ENCODE data around the gene SMIM43. TPM values are rescaled to one million over a fixed set of nuclear protein-coding genes. Genes with fewer than 3 reads are reported as not detected.

Gene SMIM43
- total RNA-seq, 1 experiment from 2014 or later: not detected

DNA sequence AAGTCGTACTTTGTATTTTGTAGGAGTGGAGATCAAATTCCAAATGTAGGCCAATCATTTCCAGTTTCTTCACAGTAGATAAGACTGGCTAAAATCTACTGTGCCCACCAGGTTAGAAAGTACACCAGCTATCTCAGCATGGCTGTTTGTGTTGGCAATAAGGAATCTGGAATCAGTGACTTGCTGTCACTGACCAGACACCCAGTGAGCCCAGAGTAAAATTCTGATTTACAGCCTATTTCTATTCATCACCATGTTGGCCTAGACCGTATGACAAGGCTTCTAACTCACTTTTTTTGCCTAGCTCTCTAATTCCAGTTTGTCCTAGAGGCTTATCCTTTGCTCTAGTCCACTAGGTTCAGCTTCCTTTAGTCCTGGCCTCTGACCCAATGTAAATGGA is 25.4 kb downstream of the SMIM43 start:
- ATAC-seq (no peak), DNase-seq (no peak)
- no TSS peak for BruUV-seq (replicated peaks)
- H3K79me2 ChIP-seq (ENCODE audit: low read length): no peaks in the 10 kb centered on the region
- H3K27ac ChIP-seq (ENCODE audit: low read length): no peak overlapping the region
- no peak overlapping the region for H3K4me3 ChIP-seq (ENCODE audit: low read length)
- TF ChIP-seq, protein P1, sequence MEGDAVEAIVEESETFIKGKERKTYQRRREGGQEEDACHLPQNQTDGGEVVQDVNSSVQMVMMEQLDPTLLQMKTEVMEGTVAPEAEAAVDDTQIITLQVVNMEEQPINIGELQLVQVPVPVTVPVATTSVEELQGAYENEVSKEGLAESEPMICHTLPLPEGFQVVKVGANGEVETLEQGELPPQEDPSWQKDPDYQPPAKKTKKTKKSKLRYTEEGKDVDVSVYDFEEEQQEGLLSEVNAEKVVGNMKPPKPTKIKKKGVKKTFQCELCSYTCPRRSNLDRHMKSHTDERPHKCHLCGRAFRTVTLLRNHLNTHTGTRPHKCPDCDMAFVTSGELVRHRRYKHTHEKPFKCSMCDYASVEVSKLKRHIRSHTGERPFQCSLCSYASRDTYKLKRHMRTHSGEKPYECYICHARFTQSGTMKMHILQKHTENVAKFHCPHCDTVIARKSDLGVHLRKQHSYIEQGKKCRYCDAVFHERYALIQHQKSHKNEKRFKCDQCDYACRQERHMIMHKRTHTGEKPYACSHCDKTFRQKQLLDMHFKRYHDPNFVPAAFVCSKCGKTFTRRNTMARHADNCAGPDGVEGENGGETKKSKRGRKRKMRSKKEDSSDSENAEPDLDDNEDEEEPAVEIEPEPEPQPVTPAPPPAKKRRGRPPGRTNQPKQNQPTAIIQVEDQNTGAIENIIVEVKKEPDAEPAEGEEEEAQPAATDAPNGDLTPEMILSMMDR (conservative IDR thresholded peaks at IDR 0.05; ENCODE audit: low read depth, low read length): no peak
- TF ChIP-seq EZH2 (IDR thresholded peaks at IDR 0.05; ENCODE audit: low read length, unreplicated experiment): no peak
- TF ChIP-seq EZH2phosphoT487 (IDR thresholded peaks at IDR 0.05; ENCODE audit: borderline replicate concordance, low read length): no peak
- H4K20me1 ChIP-seq (ENCODE audit: low read length): no peaks in the 10 kb centered on the region
- intact Hi-C loops (cut with micrococcal nuclease): loop anchor here (5.0 kb wide), 1 partner anchor 82 kb away; no protein-coding TSS in a partner anchor
- ChIA-PET POLR2A (ENCODE audit: unreplicated experiment) (no interaction called here), CTCF (no interaction called here)
- H3F3A ChIP-seq (ENCODE audit: low read length, unreplicated experiment): no peaks in the 10 kb centered on the region
- no peaks in the 10 kb centered on the region for H3K9me3 ChIP-seq (ENCODE audit: low read length)
- H3K4me1 ChIP-seq (ENCODE audit: insufficient read depth, low read length): no peaks in the 10 kb centered on the region
- H3K27me3 ChIP-seq (ENCODE audit: low read length): no peaks in the 10 kb centered on the region
- no peak overlapping the region for H2AFZ ChIP-seq (ENCODE audit: low read length)
- no peaks in the 10 kb centered on the region for H3K36me3 ChIP-seq (ENCODE audit: low read depth, low read length)
- H3K9me2 ChIP-seq (replicated peaks; ENCODE audit: low read length): no peaks in the 10 kb centered on the region
- no peak overlapping the region for H3K4me2 ChIP-seq (ENCODE audit: low read length)
- H3K9ac ChIP-seq (ENCODE audit: low read length): no peak overlapping the region

DNA sequence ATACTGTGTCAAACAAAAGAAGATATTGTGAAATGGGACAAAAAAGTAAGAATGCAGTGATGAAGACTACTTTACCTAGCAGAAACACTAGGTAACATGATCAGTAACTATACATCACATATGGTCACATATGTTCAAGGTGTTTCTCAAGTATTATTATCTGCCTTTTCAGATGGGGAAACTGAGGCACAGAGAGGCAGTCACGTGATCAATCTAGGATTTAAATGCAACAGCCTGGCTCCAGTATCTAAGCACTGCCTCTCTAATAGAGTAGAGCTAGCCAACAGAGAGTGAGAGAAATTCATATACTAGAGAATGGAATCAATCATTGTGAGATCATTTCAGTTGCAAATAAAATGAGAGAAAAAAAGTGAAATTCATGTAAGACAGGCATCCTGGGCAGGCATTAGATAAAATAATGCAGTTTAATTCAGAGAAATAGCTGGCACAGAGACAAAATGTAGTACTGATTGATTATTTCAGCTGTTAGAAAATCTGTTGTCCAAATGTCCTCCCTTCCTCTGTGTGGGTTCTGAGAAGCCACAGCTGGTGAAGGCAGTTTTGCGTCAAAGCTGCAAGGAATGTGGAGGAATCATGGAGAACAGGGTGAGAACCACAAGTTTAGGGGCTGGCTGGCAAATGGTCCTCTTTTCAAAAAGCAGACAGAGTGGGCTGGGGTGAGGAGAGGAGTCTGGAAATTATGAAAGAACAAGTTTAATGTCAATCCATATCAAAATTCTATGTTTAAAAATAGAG is 26.0 kb downstream of the SMIM43 start:
- H3K4me2 ChIP-seq (ENCODE audit: low read length): no peak overlapping the region
- intact Hi-C loops (cut with micrococcal nuclease): loop anchor here (5.0 kb wide), 1 partner anchor 82 kb away; no protein-coding TSS in a partner anchor
- no peaks in the 10 kb centered on the region for H3K27me3 ChIP-seq (ENCODE audit: low read length)
- no peak for DNase-seq
- no peaks in the 10 kb centered on the region for H3K36me3 ChIP-seq (ENCODE audit: low read depth, low read length)
- no peaks in the 10 kb centered on the region for H3K4me1 ChIP-seq (ENCODE audit: insufficient read depth, low read length)
- ChIA-PET CTCF (no interaction called here), POLR2A (ENCODE audit: unreplicated experiment) (no interaction called here)
- H4K20me1 ChIP-seq (ENCODE audit: low read length): no peaks in the 10 kb centered on the region
- H3F3A ChIP-seq (ENCODE audit: low read length, unreplicated experiment): no peaks in the 10 kb centered on the region
- H2AFZ ChIP-seq (ENCODE audit: low read length): no peak overlapping the region
- H3K9ac ChIP-seq (ENCODE audit: low read length): no peak overlapping the region
- no peak for ATAC-seq
- no TSS peak for BruUV-seq (replicated peaks)
- no peaks in the 10 kb centered on the region for H3K9me3 ChIP-seq (ENCODE audit: low read length)
- no peak for TF ChIP-seq EZH2 (IDR thresholded peaks at IDR 0.05; ENCODE audit: low read length, unreplicated experiment)
- TF ChIP-seq EZH2phosphoT487 (IDR thresholded peaks at IDR 0.05; ENCODE audit: borderline replicate concordance, low read length): no peak
- TF ChIP-seq, protein P1 (conservative IDR thresholded peaks at IDR 0.05; ENCODE audit: low read depth, low read length): no peak
- no peak overlapping the region for H3K4me3 ChIP-seq (ENCODE audit: low read length)
- no peaks in the 10 kb centered on the region for H3K79me2 ChIP-seq (ENCODE audit: low read length)
- H3K27ac ChIP-seq (ENCODE audit: low read length): no peak overlapping the region
- no peaks in the 10 kb centered on the region for H3K9me2 ChIP-seq (replicated peaks; ENCODE audit: low read length)

Data from PC-3 (cell line).